AG08396 (cell line): ENCODE data around the gene ASAP3.

Experiments
- DNase-seq: peaks from one replicate; pipeline ENCODE4 v3.0.0; 2012; ENCODE audit warnings: low spot score, mixed read lengths

The ASAP3 gene

DNA sequence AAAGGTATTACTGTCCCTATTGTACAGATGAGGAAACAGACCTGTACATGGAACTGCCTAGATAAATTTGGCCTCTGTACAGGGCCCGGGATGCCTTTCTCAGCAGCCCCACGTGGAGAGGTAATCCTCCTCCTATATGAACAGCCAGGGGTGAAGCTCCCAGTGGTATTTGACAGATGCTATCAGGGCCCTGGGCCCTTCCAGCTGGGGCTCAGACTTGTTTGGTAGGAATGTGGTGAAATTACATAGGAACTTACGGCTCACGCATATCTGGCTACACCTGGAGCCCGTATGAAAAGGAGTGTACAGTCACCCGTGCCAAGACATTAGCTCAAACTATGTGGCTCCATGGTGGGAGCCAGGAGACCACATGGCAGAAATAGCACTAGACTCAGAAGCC lies 34.7 kb downstream of the ASAP3 start:
- DNase-seq: no peak

DNA sequence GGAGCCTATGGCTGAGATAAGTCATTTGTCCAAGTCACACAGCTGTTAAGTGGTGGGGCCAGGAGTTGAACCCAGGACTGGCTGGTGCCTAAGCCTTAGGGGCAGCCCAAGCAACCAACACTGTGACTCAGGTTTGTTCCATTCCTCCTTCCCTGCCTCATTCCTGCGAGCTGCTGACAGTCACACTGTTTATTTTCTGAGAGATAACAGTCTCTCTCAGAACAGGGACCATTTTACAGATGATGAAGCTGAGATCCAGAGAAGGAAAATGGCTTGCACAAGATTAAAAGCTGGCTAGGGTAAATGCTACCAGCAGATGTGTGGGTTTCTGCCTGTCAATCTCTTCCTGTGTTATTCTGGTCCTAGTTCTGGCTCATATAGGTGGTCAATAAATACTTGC lies 35.1 kb downstream of the ASAP3 start:
- no peak for DNase-seq

DNA sequence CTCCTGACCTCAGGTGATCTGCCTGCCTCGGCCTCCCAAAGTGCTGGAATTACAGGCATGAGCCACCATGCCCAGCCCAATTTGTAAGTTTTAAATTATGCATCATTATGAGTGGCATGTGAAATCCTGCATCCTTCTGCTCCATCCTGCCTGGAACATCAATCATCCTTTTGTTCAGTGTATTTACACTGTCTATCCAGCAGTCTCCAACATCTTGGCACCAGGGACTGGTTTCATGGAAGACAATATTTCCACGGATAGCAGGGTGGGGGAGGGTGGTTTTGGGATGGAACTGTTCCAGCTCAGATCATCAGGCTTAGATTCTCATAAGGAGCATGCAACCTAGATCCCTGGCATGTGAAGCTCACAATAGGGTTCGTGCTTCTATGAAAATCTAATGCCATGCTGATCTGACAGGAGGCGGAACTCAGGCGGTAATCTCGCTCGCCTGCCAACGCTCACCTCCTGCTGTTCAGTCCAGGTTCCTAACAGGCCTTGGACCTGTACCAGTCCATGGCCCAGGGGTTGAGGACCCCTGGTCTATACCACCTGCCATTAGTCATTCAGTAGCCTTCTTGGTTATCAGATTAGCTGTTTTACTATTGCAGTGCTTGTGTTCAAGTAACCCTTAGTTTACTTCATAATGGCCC lies 37.2 kb downstream of the ASAP3 start:
- no peak for DNase-seq

DNA sequence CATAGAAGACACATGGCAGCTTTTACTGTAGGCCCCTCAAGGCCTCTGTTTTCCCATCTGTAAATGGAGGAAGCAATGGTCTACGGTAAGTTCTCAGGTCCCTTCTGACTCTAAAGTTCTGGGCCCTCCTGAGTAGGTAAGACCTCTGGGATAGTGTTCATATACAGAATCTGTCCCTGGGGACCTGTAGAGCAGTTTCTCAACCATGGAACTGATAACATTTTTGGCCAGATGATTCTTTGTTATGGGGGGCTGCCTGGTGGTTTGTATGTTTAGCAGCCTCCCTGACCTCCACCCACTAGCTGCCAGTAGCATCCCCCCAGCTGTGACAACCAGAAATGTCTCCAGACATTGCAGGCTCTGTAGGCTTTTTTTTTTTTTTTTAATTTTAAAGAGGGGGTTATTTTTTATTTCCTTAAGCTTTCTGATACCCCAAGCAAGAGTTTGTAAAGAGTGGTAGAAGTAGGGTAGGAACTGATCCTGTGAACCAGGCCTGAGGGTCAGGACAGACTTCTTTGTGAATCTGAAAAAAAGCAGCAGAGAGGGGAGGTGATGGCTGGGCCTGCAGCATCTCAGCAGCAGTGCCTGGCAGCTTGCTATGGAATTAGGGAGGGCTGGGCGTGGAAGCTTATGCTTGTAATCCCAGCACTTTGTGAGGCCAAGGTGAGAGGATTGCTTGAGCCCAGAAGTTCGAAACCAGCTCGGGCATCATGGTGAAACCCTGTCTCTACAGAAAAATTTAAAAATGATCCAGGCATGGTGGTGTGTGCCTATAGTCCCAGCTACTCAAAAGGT lies 39.2 kb downstream of the ASAP3 start:
- DNase-seq: no peak

DNA sequence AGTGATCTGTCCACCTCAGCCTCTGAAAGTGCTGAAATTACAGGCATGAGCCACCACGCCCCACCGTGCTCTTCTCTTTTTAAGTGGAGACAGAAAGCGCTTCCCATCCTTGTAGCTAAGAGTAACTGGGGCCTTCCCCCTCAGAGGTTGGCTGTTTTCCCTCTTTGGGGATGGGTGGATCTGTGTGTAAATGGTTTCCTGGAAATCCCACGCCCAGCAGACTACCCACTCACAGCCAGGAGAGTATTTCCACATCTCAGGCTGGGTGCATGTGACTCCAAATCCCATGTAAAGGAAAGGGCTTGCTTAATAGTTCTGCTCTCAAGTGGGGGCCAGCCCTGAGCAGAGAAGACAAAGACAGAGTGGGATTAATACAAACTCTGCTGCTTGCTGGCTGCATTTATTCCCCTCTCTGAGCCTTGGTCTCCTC lies 39.9 kb downstream of the ASAP3 start:
- DNase-seq: peak; percentile 63

DNA sequence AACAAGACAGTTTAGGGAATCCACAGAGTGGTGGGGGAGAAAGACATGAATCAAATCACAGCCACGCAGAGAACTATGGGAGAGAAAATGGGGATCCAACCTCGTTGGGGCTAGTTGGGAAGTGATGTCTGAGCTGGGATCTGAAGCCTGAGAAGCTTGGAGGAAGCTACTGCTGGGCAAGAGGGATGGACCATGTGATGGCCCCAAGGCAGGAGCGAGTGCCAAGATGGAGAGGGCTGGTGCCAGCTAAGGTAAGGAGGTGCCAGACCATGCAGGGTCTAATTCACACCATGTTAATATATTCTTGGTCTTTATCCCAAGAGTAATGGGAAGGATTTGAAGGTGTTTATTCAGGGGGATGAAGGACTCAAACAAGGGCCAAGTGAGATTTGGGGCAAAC lies 41.2 kb downstream of the ASAP3 start:
- DNase-seq: no peak

DNA sequence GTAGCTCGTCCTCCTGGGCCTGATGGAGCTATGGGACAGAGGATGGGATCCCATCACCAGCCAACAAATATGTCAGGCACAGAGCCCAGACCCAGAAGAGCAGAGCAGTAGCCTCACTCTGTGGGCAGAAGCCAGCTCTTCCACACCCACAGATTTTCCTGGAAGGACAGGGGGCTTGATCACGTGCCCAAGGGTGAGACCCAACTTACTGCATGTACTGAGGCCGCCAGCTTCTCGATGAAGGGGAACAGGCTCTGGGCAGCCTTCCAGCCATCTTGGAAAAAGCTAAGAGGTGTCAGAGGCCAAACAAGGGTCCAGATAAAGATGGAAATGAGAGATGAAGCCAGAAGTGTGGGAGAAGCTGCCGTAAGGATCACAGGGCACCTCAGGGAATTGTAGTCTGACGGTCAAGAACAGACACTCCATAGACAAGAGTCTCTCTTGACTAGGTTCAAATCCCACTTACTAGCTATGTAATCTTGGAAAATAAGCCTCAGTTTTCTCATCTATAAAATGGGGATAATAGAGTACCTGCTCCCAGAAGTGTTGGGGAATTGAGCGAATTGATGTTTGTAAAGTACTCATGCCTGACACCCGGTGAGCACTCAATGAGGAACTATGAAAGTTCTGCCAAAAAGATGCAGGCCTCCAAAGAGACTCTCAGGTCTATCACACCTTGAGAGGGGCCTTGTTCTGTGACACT lies 42.4 kb downstream of the ASAP3 start:
- no peak for DNase-seq

DNA sequence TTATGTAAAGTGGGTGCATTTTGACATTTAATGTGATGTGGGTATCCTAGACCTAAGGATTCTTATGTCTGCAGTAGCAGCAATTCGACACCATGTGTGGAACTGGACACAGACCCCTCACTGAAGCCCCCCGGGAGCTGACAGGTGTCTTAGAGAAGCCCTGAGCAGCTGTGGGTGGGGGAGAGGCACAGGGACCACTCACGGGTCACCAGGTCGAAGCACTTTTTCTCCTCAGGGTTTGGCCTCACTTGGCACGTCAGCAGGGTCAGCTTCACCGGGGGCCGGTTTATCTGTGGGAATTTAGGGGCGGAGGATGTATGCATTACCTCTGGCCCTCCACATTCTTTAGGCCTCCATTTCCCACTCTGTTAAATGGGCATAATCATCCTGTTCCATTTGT lies 45.4 kb downstream of the ASAP3 start:
- DNase-seq: no peak

DNA sequence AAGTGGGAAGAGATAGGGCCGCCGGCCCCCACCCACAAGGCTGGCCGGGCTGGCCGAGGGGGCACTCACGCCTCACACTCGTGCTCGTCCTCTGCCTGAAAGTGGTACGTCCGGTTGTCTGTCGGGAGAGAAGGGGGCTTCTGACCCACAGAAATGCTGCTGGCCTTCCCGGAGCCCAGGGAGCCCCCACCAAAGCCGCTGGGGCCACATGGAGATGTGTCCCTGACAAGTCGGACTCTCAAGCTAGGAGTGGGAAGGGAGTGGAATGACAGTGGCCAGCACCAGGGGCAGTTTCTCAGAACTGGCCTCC lies 46.7 kb downstream of the ASAP3 start:
- DNase-seq: no peak

DNA sequence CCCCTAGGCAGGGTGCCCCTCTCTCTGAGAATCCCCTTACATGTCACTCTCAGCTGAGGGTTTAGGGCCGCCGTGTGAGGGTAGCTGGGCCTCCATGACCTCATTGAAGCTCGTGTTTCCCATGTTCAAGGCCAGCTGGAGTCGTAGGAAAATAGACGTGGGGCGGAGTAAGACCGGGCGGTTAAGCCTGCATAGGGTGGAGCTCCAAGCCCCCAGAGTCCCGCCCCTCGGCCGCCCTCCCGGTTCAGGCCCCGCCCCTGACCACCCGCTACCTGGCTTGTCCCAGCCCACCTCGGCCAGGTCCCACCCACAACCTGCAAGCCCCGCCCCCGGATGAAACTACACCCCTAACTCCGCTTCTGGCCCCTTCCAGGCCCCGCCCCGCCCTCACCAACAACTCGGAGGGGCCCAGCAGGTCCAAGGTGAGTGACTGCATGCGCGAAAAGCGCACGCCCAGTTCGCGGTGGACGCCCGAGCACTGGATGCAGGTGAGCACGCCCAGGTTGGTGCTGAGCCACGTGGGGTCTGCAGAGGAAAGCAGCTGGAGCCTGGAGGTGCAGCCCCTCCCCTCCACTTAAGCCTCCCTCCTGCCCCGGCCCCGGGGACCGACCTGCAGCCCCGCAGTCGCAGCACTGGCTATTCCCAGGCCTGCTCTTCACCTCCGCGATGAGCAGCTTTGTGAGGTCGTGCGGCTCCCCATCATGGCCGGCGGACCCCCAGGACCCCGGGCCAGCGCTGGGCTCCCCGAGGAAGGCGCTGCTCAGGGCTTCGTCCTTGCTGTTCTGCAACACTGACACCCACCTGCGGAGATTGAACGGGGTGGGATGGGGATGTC lies 47.2 kb downstream of the ASAP3 start:
- DNase-seq: no peak

DNA sequence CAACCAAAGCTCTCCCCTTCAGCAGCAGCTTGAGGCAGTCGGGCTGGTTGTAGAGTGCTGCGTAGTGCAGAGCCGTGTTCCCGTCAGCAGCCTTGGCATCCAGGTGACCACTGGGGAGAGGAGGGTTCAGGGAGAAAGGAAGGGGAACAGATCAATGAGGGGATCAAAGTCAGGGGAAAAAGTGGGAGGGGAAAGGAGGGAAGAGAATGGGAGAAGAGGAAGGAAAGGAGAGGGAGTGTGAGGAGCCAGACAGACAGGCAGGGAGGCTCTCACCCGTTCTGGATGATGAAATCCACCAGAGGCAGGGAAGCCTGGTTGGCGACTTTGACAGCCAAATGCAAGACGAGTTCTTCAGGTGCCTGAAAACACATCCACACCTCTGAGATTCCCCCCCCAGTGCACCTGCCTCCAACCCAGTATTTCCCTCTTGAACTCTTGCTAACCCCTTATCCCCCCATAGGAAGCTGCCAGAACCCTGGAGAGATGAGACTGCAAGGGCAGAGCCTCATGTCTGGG lies 49.7 kb downstream of the ASAP3 start:
- no peak for DNase-seq

DNA sequence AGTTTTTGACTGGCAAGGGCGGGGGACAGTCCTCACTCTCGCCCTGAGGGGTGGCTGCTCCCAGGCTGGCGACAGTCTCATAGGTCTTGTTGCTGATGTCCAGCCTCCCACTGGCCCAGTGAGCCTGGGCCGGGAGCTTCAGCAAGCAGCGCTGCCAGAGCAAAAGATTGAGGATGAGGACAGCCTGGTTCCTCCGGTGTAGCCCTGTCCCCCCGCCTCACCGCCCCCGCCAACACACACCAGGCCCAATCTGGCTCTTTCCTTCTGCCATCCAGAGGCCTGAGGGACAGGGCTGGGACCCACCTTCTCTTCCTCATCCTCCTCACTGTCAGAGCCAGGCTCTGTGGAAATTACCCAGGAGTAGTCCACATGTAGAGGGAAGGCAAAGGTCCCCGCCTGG lies 50.9 kb downstream of the ASAP3 start:
- DNase-seq: no peak

DNA sequence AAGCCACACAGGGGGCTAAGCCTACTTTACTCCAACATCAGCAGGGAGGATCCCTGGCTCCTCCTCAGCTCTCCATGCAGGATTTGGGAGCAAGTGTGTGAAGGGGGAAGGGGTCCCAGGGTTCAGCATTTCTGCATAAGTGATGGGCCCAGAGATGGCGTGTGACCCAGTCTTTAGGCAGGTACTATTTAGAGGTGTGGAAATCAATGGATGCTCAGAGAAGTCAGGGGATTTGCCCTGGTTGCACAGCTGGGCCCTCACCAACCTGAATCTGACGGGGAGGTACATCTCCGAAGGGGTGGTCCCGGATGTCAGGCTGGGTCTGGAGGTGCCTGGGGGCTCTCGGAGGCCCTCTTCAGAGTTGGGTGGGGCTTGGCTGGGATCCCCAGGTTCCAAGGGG lies 52.5 kb downstream of the ASAP3 start:
- DNase-seq: no peak

DNA sequence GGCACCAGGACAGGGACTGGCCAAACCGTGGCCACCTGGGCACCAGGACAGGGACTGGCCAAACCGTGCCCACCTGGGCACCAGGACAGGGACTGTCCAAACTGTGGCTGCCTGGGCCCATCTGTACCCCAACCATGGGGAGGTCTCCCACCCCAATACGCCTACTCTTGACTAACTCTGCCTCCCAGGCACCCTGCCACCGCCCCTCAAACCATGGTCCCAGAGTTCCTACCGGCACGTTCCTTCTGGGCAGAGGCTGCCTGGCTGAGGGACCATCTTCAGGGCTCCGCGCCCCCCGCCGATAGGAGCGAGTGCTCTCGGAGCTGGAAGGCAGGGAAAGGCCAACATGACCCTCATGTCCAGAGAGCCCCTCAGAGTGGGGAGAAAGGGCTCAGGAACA lies 53.2 kb downstream of the ASAP3 start:
- DNase-seq: no peak

DNA sequence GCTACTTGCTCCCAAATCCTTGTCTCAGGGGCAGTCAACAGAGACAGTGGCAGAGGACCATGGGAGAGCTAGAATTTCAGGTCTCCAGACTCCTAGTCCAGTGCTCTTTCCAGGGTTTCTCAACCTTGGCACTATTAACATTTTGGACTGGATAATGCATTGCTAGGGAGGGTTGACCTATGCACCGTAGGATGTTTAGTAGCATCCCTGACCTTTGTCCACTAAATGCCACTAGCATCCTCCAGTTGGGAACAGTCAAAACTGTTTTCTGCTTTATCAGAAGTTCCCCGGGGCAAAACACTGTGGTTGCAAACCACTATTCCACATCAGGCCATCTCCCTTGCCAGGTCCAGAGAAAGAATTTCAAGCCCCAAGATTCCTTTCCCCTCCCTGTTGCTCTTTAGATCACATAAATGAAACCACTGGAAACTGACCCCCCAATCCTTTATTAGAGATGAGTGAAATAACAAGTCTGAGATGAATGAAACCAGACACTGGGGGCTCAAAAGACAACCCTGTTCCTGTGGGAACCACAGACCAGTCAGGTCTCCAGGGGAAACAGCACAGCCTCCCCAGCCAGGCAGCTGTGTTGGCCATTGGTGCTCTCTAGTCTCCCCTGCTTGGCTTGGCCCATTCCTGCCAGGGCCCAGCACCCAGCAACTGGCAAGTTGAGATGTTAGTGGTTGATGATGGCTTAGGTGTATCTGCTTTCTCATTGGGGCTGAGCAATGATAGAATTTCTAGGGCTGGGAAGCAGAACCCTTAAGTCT lies 55.7 kb downstream of the ASAP3 start:
- DNase-seq: no peak

DNA sequence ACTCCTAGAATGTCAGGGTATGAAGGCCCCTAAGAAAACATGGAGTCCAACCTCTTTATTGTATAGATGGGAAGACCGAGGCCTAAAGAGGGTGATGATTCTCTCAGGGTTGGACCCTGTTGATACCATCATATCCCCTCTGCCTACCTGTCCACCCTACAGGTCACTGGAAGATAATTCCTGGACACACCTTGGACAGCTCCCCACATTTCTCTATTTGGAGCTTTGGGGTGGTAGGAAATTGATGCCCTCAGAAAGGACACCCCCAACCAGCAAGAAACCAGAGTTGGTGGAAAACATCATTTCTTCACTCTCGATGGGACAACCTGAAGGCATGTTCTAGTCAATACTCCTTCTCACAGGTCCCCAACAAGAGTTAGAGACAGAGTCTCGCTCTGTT lies 56.4 kb downstream of the ASAP3 start:
- no peak for DNase-seq

DNA sequence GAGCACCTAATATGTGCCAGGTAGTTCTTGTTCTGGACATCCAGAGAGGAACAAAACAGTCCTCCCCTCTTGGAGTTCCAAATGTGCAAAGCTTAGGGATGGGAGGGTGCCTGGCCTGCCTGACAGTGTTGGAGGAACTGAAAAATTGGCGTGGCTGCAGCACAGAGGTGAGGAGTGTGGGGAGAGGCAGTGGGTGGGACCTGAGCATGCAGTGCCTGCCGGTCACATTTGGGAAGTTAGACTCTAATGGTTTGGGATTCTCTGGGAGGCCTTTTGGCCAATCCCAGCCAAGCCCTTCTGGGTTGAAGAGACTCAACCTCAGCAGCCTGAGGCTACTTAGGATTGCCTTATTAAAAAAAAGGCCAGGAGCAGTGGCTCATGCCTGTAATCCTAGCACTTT lies 57.2 kb downstream of the ASAP3 start:
- no peak for DNase-seq

DNA sequence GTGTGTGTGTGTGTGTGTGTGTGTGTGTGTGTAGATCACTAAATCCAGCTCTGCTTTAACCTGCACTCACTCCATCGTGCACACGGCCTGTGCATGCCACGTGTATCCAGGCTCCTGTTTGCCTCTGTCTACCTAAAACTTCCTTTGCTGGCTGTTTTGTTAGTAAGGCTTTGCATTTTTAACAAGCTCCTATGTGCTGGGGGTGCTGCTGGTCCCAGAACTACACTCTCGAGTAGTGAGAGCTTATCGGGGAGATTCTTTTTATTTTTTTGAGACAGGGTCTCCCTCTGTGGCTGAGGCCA lies 58.8 kb downstream of the ASAP3 start:
- no peak for DNase-seq

DNA sequence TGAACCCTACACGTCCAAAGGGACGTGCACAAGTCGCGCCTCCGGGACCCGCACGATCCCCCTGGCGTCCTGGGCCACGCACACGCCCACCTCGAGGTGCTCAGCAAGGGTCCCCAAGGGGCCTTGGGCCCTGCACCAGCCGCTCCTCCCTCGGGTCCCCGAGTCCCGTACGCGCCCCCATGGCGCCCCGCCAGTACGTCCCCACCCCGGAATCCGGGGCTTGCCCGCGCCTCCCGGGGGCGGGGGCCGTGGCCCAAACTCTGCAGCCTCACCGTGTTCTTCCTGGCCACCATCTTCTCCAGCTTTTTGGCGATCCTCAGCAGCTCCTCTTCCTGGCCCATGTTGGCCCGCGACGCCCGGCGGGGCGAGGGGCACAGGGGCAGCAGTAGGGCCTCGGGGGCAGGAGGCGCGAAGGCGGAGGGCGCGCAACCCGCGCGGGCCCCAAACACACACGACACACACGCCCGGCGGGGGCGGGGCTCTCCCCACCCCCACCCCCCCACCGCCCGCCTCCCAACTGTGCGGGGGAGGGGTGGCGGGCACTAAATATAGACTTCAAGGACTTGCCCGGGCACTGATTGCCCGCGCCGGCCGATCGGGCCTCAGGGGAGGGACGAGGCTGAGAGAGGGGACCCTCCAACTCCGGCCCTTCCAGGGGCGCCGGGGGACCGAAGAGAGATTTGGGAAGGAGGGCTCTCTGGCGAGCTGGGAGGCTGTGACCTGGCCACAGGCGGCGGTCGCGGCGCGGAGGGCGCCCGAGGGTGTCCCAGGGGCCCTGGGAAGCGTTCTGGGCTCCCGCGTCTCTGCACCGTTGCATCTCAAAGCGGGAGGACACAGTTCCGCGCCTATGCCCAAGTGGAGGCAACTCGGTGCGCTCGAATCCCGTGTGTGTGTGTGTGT lies 59.4 kb downstream of the ASAP3 start, which contains the start of gene TCEA3:
Gene TCEA3 (minus strand): TSS at position 456 of the 900 bp plus-strand sequence. CDS start 115 bp downstream, at position 341.
- peak; percentile 73 for DNase-seq
